HCEC 1CT (cell line): ENCODE data around the gene MYLK2.
"Not testable (repeated sequence)": the region's sequence is repeated elsewhere in the genome, so short reads cannot be mapped to it uniquely, and the experiment has no call there.

Source experiments
- DNase-seq: peaks from one replicate; pipeline ENCODE4 v3.0.0-alpha.2; 2017

The MYLK2 gene

DNA sequence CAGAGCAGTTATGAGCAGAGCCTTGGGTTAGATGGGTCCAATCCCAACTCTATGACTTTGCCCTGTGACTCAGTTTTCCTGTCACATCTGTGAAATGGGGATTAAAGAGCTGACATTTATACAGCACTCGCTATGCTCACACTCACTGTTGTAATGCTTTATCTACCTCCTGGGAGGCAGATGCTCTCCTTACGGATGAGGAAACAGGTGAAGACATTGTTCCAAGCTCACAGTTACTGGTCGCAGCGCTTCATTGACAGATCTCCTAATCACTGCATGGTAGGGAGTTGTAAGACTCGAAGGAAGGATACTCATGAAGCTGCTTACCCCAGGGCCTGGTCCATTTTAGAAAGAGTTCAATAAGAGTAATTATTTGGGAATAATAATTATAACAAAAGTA, 2.9 kb upstream of the MYLK2 start:
- DNase-seq: no peak

GRCh38 chr20:31817461-31817860, 1.7 kb upstream of the MYLK2 start:
- DNase-seq: no peak

GRCh38 chr20:31818376-31818908, 714 bp upstream of the MYLK2 start:
- DNase-seq: no peak

- DNase-seq: no peak
These were observed 1.1 kb downstream of the MYLK2 start for GRCh38 chr20:31820228-31820627.

GRCh38 chr20:31821427-31821826, 2.3 kb downstream of the MYLK2 start:
- no peak for DNase-seq

DNA sequence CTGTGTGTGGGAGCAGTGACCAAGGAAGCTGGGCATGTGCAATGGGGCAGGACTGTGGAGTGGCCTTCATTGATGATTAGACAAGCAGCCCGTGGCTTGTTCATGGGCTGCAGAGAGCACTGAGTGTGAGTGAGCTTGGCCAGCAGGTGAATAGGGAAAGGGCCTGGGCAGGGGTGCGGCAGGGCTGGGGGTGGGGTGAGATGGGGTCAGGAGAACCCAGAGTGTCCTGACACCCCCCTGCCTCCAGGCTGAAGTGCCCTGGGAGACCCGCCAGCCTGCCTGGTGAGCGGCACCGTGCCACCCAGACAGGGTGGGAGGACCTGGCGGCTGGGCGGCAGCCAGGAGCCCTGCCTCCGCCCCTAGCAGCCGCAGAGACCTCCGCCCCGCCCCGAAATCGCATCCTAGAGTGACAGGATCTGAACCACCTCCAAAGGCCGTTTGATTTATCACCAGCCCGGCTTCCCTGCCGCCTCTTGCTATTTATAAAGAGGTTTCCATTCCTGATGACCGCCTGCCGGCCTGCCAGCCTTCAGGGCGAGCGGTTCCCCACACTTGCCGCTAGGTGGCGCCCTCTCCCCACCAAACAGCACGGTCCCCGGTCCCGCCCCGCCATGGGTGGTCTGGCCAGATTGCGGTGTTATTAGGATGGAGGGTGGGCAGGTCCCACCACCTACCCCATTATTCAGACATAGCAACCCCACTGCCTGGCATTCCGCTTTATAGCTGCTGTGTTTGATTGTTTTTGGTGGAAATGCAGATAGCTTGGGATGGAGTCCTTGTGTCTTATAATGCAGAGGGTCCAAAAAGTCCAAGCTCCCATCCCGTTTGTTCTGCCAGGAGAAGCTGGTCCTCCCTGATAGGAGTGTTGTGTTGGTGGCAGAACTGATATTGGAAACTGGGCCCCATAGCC, 3.5 kb downstream of the MYLK2 start:
- DNase-seq: peak; percentile 42

DNA sequence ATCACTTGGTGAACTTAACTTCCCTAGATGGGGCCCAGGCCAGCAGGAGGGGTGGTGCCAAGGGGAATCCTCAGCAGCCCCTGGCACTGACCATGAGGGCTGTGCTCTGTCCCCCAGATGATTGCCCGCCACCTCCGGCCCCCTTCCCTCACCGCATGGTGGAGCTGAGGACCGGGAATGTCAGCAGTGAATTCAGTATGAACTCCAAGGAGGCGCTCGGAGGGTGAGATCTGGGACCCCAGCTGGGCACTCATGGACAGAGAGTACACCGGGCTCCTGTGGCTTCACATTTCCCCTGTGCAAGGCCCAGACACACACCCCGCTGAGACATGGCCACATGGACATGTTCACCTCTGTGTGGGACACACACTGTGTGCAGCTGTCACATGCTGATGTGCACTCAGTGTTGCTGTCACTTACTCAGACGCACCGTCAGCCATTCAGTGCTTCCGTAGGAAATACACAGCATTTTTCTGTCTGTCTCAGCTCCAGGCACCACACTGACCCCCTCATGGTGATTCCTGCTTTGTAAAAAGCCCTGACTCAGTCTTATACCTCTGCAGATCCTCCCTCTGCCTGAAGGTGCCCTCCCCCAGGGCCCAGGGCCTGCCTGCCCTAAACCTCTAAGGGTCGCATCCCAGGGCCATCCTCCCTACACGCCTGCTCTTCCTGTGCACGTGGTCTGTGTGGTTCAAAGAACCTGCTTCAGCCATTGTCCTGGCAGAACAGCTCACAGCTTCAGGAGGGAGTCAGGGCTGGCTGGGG, 4.4 kb downstream of the MYLK2 start:
- DNase-seq: no peak

DNA sequence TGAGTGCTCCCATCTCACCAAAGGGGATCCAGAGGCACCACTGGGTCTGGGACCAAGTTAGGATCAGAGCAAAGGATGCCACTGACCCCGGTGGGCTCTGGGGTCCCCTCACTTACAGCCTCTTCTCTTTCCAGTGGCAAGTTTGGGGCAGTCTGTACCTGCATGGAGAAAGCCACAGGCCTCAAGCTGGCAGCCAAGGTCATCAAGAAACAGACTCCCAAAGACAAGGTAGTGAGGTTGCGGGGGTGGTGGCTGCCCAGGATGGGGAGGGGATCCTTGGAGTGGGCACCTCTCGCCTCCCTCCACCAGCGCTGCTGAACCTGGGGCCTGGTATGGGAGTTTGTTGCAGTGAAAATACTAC, 4.9 kb downstream of the MYLK2 start:
- no peak for DNase-seq

DNA sequence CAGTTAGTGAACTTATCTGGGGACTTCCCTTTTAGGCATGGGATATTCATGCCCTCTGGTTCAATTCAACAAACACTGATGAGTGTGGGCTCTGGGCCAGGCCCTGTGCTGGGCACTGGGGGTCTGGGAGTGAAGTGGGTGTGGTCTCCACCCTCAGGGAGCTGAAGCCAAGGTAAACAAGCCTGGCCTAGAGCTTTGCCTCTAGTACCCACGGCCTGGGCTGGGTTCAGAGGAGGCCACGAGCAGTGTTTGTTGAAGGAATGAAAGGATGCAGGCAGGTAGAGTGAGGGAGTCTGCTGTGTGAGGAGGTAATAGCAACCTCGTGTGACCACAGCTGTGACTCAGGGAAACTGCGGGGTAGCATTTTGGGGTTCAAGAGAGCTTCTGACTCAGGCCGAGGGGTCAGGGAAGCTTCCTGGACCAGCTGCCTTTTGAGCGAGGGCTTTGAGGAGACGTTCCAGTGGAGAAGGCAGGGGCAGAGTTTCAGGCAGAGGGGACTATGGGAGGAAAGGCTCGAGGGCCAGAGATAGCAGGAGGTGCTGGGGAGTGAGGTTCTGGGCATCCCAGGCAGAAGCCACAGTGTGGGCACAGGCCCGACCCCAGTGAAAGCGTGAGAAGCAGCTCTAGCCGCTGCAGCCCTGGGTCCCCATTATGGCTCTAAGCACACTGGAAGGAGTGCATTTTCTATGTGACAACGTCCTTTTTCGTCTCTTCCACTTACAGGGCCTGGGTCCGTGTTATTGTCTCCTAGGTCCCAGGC, 5.6 kb downstream of the MYLK2 start:
- no peak for DNase-seq

DNA sequence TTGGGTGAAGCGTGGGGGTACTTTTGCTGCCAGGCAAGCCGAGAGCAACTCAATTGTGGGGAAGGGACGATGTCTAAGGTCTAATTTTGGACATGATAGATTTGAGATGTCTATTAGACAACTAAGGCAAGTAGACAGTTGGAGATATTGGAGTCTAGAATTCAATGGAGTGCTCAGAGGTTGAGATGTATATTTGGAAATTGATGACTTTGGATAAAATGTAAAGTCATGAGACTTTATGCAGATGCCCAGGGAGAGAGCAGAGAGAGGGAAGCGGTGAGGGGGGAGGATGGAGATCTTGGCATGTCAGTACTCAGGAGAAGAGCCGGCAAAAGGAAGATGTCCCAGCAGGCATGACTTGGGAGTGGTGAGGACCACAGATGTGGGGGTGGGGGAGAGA, 6.9 kb downstream of the MYLK2 start:
- DNase-seq: no peak

DNA sequence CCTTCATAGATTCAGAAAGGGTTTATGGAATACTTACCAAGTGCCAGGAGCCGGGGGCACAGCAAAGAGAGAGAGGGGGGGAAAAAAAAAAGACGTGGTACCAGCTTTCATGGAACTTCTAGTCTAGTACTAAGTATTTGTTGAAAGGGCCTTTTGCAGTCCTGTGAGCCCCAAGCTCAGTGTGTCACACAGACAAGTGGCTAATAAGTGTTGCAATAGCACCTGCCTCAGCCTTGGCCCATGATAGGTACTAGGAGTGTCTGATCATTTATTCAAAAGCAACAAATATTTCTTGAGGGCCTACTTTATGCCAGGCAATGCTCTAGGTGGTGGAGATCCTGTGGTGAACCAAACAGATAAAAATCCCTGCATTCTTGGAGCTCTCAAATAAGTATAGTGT, 7.9 kb downstream of the MYLK2 start:
- no peak for DNase-seq

DNA sequence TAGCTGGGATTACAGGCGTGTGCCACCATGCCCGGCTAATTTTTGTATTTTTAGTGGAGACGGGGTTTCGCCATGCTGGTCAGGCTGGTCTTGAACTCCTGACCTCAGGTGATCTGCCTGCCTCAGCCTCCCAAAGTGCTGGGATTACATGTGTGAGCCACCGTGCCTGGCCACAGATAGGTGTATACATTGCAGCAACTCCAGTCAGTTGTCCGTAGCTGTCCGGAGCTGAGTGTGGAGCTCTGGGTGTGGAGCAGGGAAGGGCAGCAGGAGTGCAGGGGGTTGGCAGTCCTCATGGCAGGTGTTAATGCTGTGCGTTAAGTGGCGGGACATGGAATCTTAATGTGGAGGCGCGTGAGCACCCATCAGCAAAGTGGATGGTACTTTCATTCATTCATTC, 8.9 kb downstream of the MYLK2 start:
- DNase-seq: not testable (repeated sequence)

- DNase-seq: no peak
These were observed 10.6 kb downstream of the MYLK2 start for GRCh38 chr20:31829731-31830130.

- DNase-seq: no peak
These were observed 11.3 kb downstream of the MYLK2 start for GRCh38 chr20:31830406-31830981.

- DNase-seq: no peak
These were observed 12.1 kb downstream of the MYLK2 start for GRCh38 chr20:31831211-31831610.

DNA sequence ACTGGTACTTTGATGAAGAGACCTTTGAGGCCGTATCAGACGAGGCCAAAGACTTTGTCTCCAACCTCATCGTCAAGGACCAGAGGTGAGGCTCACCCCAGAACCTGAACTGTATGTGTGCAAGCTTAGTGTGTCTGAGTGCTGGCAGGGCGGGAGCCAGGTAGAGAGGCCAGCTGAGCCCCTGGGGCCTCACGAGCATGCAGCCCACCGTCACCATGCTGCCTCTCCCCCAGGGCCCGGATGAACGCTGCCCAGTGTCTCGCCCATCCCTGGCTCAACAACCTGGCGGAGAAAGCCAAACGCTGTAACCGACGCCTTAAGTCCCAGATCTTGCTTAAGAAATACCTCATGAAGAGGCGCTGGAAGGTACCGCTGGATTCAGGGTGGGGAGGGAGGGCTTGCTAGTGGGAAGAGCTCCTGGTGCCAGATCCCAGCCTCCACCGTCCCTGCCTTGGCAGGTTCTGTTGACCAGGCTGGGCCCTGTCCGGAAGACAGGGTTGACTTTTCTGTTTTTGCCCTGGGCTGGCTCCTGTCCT, 12.7 kb downstream of the MYLK2 start:
- no peak for DNase-seq

GRCh38 chr20:31833130-31833930, 14.2 kb downstream of the MYLK2 start:
- DNase-seq: no peak

DNA sequence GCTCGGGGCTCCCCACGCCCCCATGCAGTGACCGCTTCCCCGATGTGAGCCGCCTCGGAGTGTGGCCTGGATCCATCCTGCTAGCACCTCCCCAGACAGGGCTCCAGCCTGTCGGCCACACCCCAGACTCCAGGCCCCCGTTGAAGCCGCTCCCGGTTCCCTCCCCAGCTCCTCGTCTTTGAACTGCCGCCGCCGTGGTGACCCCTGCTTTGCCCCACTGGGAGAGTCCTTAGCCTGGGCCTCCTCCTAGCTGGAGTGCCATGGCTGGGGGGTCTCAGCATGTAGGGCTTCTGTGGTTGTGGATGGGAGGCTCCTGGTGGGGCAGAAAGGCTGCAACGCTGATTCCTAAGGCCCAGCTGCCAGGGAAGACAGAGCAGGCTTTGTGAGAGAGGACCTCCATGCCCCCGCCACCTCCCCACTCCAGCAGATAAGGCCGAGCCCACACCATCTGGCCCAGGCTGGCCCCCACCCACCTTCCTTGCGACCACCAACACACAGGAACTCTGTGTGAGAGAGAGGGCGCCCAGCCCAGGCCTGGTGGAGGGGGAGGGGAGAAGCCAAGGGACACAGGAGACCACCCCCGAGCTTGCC, 14.9 kb downstream of the MYLK2 start:
- no peak for DNase-seq

DNA sequence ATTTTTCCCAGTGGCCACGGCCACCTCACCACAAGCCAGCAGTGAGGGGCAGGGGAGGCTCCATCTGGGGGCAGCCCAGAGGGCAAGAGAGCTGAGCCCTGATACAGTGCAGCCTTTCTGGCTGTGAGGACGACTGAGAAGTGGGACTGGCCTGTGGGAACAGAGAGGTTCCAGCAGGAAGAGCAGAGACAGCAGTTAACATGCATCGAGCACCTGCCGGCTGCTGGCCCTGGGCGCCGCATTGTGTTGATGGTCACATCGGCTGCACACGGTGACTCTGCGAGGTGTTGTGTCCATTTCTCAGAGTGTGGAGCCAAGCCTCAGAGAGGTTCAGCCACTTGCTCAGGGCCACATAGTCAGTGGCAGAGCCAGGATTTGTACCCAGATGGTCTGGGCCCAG, 16.4 kb downstream of the MYLK2 start:
- no peak for DNase-seq

DNA sequence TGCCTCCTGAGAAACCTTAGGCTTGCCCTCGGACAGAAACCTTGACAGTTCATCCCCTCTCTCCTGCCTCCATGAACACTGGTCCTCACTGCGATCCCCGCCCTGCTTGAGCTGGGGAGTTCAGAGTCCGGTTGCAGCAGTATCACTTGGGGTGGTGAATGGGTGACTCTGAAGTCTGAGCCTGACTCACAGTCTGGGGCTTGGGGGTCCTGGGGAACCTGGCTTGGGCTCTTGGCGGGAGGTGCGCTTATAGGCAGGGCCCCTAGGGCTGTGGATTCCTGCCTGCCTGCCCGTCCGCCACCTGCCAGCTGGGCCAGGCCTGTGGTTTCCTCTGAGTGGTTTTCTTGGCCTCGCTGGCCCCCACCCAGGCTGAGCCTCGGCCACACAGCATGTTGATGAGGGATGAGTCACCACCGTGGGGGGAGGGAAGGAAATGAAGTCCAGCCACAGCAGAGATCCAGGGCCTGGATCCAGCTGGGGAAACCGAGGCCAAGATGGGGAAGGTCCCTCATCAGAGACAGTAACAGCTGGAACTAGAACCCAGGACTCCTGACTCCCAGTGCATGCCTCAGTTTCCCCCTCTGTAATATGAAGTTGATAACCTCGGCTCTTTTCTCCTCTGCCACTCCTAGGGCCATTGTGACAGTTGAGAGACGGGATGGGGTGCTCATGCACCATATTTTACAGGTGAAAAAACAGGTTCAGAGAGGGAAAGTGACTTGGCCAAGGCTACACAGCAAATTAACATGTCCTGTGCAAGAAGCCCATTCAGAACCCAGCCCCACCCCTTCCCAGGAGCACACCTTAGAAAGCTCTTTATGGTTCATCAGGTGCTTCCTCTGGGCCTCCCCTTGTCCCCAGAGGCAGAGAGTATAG, 17.1 kb downstream of the MYLK2 start:
- peak; percentile 91 for DNase-seq
